CD4-positive, alpha-beta memory T cell (primary cell): Measurements from ENCODE around the gene MOSPD3. TPM values are rescaled to one million over a fixed set of nuclear protein-coding genes. Genes with fewer than 3 reads are reported as not detected.
"Not testable (repeated sequence)": the region's sequence is repeated elsewhere in the genome, so short reads cannot be mapped to it uniquely, and the experiment has no call there.

Source experiments
- CTCF ChIA-PET: fragments of 350-600 bp; sonication (Branson Sonifier 250); formaldehyde crosslinking; loops from one replicate; lab custom pipeline; 2021; ENCODE audit warnings: inconsistent platforms; ENCODE audit not compliant: partially characterized antibody; lab: Charles Lee
- POLR2A ChIA-PET: fragments of 350-600 bp; sonication (Branson Sonifier 250); formaldehyde crosslinking; loops from one replicate; lab custom pipeline; 2021; ENCODE audit not compliant: partially characterized antibody; lab: Charles Lee
- DNase-seq, 5 donors: peaks; one replicate each; pipeline versions ENCODE4 v3.0.0 to v3.0.0-alpha.2; 2020 to 2022; ENCODE audit warnings: mixed read lengths in 1 of 5
- H3K27ac ChIP-seq: one replicate; pipeline ENCODE4 v1.7.0; 2013; ENCODE audit warnings: low read depth, low read length
- H3K27me3 ChIP-seq: 2 replicates; pipeline ENCODE4 v1.7.0; 2013; ENCODE audit warnings: mild to moderate bottlenecking, low read length, moderate library complexity; ENCODE audit not compliant: insufficient read depth
- H3K36me3 ChIP-seq: 2 replicates; pipeline ENCODE4 v1.7.0; 2013; ENCODE audit warnings: mild to moderate bottlenecking, low read length, moderate library complexity; ENCODE audit not compliant: insufficient read depth
- H3K4me1 ChIP-seq: 2 replicates; pipeline ENCODE4 v1.7.0; 2013; ENCODE audit warnings: mild to moderate bottlenecking, low read length, moderate library complexity; ENCODE audit not compliant: insufficient read depth
- H3K4me3 ChIP-seq, 2 donors: one replicate each; pipeline ENCODE4 v1.7.0; 2013; ENCODE audit warnings: low read length in 2 of 2, mild to moderate bottlenecking in 1 of 2
- H3K9me3 ChIP-seq, 2 donors: one replicate each; pipeline ENCODE4 v1.7.0; 2013; ENCODE audit warnings: low read length in 2 of 2, control low read depth in 1 of 2; ENCODE audit not compliant: control insufficient read depth in 1 of 2
- H3K27ac Mint-ChIP-seq, 7 donors: one replicate each; pipeline ENCODE4 v1.8.0; 2020 to 2021; ENCODE audit warnings: mixed read lengths in 7 of 7, mild to moderate bottlenecking in 6 of 7, inconsistent platforms in 3 of 7, moderate library complexity in 3 of 7
- H3K27me3 Mint-ChIP-seq, 2 donors: one replicate each; pipeline ENCODE4 v1.8.0; 2020 to 2021; ENCODE audit warnings: mixed read lengths in 2 of 2
- H3K36me3 Mint-ChIP-seq, 2 donors: one replicate each; pipeline ENCODE4 v1.8.0; 2020 to 2021; ENCODE audit warnings: mixed read lengths in 2 of 2, inconsistent platforms in 1 of 2, mild to moderate bottlenecking in 1 of 2
- H3K4me1 Mint-ChIP-seq, 4 donors: one replicate each; pipeline ENCODE4 v1.8.0; 2020 to 2021; ENCODE audit warnings: mixed read lengths in 4 of 4, mild to moderate bottlenecking in 1 of 4
- H3K4me3 Mint-ChIP-seq, 8 donors: one replicate each; pipeline ENCODE4 v1.8.0; 2020 to 2021; ENCODE audit warnings: mixed read lengths in 8 of 8, mild to moderate bottlenecking in 7 of 8, moderate library complexity in 6 of 8, inconsistent platforms in 3 of 8
- H3K9me3 Mint-ChIP-seq, 8 donors: one replicate each; pipeline ENCODE4 v1.8.0; 2020 to 2021; ENCODE audit warnings: mixed read lengths in 8 of 8, mild to moderate bottlenecking in 5 of 8, inconsistent platforms in 3 of 8, moderate library complexity in 1 of 8
- intact Hi-C: fragments of 100-400 bp; cut with micrococcal nuclease; formaldehyde crosslinking; loops from one replicate; pipeline ENCODE4 v1.15.1; 2023
- polyA plus RNA-seq, 2 donors: library from polyadenylated mRNA; unstranded; fragments of 300-500 nt; fragmentation: Illumina TruSeq; gene quantifications; one replicate each; pipeline ENCODE4 v1.2.3, GENCODE V29; 2021
- total RNA-seq, 2 experiments: library from RNA; stranded (reverse); gene quantifications; one replicate each; pipeline ENCODE4 v1.2.3, GENCODE V29; 2021

The MOSPD3 gene
- total and polyA plus RNA-seq, 4 experiments from 2014 or later = 13.4 to 32.1 (median 20.1) TPM

GRCh38 chr7:100641860-100642533 lies 29.7 kb downstream of the MOSPD3 start:
- H3K4me1 ChIP-seq = no peaks in the 10 kb centered on the region
- no peak overlapping the region for H3K27ac ChIP-seq
- ChIA-PET POLR2A (no interaction called here), CTCF (interaction anchor here (0.6 kb wide), 1 partner anchor 38 kb away, joined by 3 read pairs; no protein-coding TSS in a partner anchor)
- H3K9me3 ChIP-seq = no peaks in the 10 kb centered on the region
- no peaks in the 10 kb centered on the region for H3K27me3 ChIP-seq
- H3K4me3 ChIP-seq = no peak overlapping the region
- intact Hi-C loops = no loop called here
- Mint-ChIP-seq H3K36me3 (no peaks in the 10 kb centered on the region), H3K4me1 (no peaks in the 10 kb centered on the region), H3K27me3 (peaks cover 0 to 4% of the 10 kb centered on the region in 2 donors), H3K9me3 (no peaks in the 10 kb centered on the region), H3K27ac (no peak overlapping the region), H3K4me3 (no peak overlapping the region)
- H3K36me3 ChIP-seq = no peaks in the 10 kb centered on the region
- DNase-seq = no peak

GRCh38 chr7:100642534-100642907 lies 30.2 kb downstream of the MOSPD3 start:
- Mint-ChIP-seq H3K27me3 (peaks cover 0 to 4% of the 10 kb centered on the region in 2 donors), H3K9me3 (no peaks in the 10 kb centered on the region), H3K36me3 (no peaks in the 10 kb centered on the region), H3K4me3 (no peak overlapping the region), H3K4me1 (no peaks in the 10 kb centered on the region), H3K27ac (no peak overlapping the region)
- no peak for DNase-seq
- Histone ChIP-seq H3K36me3 (no peaks in the 10 kb centered on the region), H3K27me3 (no peaks in the 10 kb centered on the region), H3K9me3 (no peaks in the 10 kb centered on the region), H3K4me3 (no peak overlapping the region), H3K4me1 (no peaks in the 10 kb centered on the region), H3K27ac (no peak overlapping the region)
- intact Hi-C loops = no loop called here
- ChIA-PET POLR2A (no interaction called here), CTCF (interaction anchor here (0.6 kb wide), 1 partner anchor 38 kb away, joined by 3 read pairs; no protein-coding TSS in a partner anchor)

DNA sequence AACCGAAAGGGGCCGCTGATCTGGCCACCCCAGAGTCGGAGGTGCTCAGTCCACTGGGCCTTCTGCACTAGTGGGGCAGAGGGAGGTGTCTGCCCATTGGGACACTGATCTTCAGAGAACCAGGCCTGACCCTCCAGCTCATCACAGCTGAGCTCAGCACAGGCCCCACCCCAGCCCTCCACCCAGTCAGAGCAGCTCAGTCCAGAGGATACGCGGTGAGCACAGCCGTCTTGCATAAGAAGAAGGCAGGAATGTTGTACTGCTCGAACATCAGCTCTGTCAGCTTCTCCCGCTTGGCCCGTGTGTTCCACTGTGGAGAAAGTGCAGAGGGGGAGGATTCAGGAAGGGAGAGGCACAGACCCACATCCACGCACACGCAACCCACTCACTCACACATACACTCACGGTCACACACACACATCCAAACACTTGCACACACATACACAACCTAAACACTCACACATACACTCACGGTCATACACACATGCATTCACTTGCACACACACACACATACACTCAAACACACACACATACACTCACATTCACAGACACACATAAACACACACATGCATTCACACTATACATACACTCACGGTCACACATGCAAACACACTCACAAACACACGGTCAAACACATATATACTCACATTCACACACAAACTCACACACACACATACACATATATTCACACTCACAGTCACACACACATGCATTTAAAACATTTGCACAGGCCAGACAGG lies 37.7 kb downstream of the MOSPD3 start:
- intact Hi-C loops = no loop called here
- Histone ChIP-seq H3K4me1 (no peaks in the 10 kb centered on the region), H3K27ac (no peak overlapping the region), H3K36me3 (no peaks in the 10 kb centered on the region), H3K4me3 (no peak overlapping the region), H3K9me3 (no peaks in the 10 kb centered on the region), H3K27me3 (peaks cover 3% of the 10 kb centered on the region)
- Mint-ChIP-seq H3K4me3 (no peak overlapping the region), H3K4me1 (peaks cover 0 to 7% (median 3%) of the 10 kb centered on the region in 4 donors), H3K9me3 (peaks cover 0 to 4% (median 1%) of the 10 kb centered on the region in 8 donors), H3K27me3 (peaks cover 13 to 20% of the 10 kb centered on the region in 2 donors), H3K36me3 (no peaks in the 10 kb centered on the region), H3K27ac (peak overlapping the region in 1 of 7 donors; percentile 1)
- CTCF ChIA-PET = interaction anchor here (1.2 kb wide), 1 partner anchor 16 kb away, joined by 3 read pairs; no protein-coding TSS in a partner anchor
- POLR2A ChIA-PET = interaction anchor here (1.5 kb wide), 1 partner anchor 17 kb away, joined by 3 read pairs; no protein-coding TSS in a partner anchor
- DNase-seq = no peak

GRCh38 chr7:100654908-100655831 lies 42.8 kb downstream of the MOSPD3 start:
- Mint-ChIP-seq H3K27me3 (peaks cover 26 to 29% of the 10 kb centered on the region in 2 donors), H3K27ac (peak overlapping the region in 1 of 7 donors; percentile 24), H3K9me3 (peaks cover 0 to 4% (median 1%) of the 10 kb centered on the region in 8 donors), H3K4me1 (peaks cover 0 to 8% (median 3%) of the 10 kb centered on the region in 4 donors), H3K36me3 (no peaks in the 10 kb centered on the region), H3K4me3 (peak overlapping the region in 2 of 8 donors; percentile 31 to 73)
- Histone ChIP-seq H3K36me3 (no peaks in the 10 kb centered on the region), H3K9me3 (no peaks in the 10 kb centered on the region), H3K4me3 (no peak overlapping the region), H3K27ac (no peak overlapping the region), H3K27me3 (peaks cover 20% of the 10 kb centered on the region), H3K4me1 (no peaks in the 10 kb centered on the region)
- ChIA-PET POLR2A (no interaction called here), CTCF (no interaction called here)
- DNase-seq = no peak
- intact Hi-C loops = no loop called here

- Histone ChIP-seq H3K27ac (no peak within 1 kb of the TSS), H3K4me1 (no peaks in the 10 kb centered on the region), H3K27me3 (peaks cover 20% of the 10 kb centered on the region), H3K4me3 (no peak within 1 kb of the TSS), H3K9me3 (no peaks in the 10 kb centered on the region), H3K36me3 (no peaks in the 10 kb centered on the region)
- H3K27me3 Mint-ChIP-seq = peaks cover 25% of the 10 kb centered on the region in 2 donors
- ChIA-PET POLR2A (no interaction called here), CTCF (no interaction called here)
- peak in 4 of 5 donors; percentile 31 to 56 (median 50) for DNase-seq
- H3K36me3 Mint-ChIP-seq = no peaks in the 10 kb centered on the region
- peaks cover 0 to 4% (median 1%) of the 10 kb centered on the region in 8 donors for H3K9me3 Mint-ChIP-seq
- no peak within 1 kb of the TSS for H3K27ac Mint-ChIP-seq
- peak within 1 kb of the TSS in 1 of 8 donors; percentile 48 for H3K4me3 Mint-ChIP-seq
- peaks cover 0 to 8% (median 3%) of the 10 kb centered on the region in 4 donors for H3K4me1 Mint-ChIP-seq
- intact Hi-C loops = no loop called here
Measured at GRCh38 chr7:100655908-100656674, 43.8 kb downstream of the MOSPD3 start, which contains the start of gene ACTL6B. TSS of gene ACTL6B (minus strand) at chr7:100656448. CDS start at chr7:100656354, 94 bp downstream.

- intact Hi-C loops, H3K4me1 ChIP-seq, H3K4me1 Mint-ChIP-seq, H3K27ac Mint-ChIP-seq, H3K27ac ChIP-seq, H3K9me3 Mint-ChIP-seq, H3K4me3 ChIP-seq, H3K36me3 Mint-ChIP-seq, H3K9me3 ChIP-seq, H3K4me3 Mint-ChIP-seq, H3K27me3 ChIP-seq, H3K36me3 ChIP-seq, DNase-seq: not testable (repeated sequence)
- CTCF ChIA-PET = interaction anchor here (1.3 kb wide), 1 partner anchor 28 kb away, joined by 4 read pairs; no protein-coding TSS in a partner anchor
- peaks cover 8 to 16% of the 10 kb centered on the region in 2 donors for H3K27me3 Mint-ChIP-seq
- POLR2A ChIA-PET = interaction anchor here (1.4 kb wide), 1 partner anchor 11 kb away, joined by 4 read pairs; the partner anchor contains the start of gene GNB2
Measured at GRCh38 chr7:100662194-100662776, 49.9 kb downstream of the MOSPD3 start.
